GM10266 (cell line): ENCODE measurements around the gene SLC38A8.

Experiments
- DNase-seq: peaks from one replicate; pipeline ENCODE4 v3.0.0; 2012; ENCODE audit errors: extremely low spot score
- TF ChIP-seq, protein P1 (sequence below): IDR thresholded peaks from 2 replicates; pipeline ENCODE4 v1.5.1; 2012; ENCODE audit warnings: mild to moderate bottlenecking, low read depth; ENCODE audit not compliant: control insufficient read depth, insufficient read depth; ENCODE audit errors: missing control alignments

The SLC38A8 gene

DNA sequence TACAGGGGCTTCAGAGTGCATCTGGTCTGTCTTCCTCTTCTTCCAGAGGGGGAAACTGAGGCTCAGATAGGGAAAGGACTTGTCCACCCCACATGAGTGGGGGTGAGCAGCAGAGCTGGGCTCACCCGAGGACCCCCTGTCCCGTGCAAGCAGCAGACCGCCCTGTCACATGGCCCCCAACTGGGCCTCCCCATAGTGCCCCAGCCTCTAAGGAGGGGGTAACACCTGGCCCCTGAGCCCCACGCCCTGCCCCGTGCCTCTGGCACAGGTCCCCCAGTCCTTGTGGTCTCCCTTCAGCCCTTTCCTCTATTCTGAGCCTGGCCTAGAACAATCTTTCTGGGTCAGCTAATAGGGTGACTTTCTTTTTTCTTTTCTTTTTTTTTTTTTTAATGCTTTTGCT lies 81.0 kb downstream of the SLC38A8 start:
- no peak for DNase-seq

DNA sequence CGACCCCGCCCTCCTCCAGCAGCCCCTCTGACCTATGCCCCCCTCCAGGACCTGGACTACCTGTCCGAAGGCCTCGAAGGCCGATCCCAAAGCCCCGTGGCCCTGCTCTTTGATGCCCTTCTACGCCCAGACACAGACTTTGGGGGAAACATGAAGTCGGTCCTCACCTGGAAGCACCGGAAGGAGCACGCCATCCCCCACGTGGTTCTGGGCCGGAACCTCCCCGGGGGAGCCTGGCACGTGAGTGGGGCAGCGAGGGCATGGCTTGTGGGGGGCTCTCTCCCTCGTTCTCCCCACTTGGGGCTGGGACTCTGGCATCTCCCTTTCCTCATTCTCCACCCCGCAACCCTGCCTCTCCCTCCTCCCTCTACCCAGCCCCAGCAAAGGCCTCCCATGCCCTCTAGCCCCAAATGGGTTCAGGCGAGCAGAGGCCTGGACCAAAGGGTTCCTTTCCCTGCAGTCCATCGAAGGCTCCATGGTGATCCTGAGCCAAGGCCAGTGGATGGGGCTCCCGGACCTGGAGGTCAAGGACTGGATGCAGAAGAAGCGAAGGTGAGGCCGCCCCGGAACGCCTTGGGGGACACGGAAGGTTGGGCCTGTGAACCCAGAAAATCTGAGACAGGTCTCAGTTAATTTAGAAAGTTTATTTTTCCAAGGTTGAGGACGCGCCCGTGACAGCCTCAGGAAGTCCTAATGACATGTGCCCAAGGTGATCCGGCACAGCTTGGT lies 81.9 kb downstream of the SLC38A8 start:
- TF ChIP-seq, protein P1, sequence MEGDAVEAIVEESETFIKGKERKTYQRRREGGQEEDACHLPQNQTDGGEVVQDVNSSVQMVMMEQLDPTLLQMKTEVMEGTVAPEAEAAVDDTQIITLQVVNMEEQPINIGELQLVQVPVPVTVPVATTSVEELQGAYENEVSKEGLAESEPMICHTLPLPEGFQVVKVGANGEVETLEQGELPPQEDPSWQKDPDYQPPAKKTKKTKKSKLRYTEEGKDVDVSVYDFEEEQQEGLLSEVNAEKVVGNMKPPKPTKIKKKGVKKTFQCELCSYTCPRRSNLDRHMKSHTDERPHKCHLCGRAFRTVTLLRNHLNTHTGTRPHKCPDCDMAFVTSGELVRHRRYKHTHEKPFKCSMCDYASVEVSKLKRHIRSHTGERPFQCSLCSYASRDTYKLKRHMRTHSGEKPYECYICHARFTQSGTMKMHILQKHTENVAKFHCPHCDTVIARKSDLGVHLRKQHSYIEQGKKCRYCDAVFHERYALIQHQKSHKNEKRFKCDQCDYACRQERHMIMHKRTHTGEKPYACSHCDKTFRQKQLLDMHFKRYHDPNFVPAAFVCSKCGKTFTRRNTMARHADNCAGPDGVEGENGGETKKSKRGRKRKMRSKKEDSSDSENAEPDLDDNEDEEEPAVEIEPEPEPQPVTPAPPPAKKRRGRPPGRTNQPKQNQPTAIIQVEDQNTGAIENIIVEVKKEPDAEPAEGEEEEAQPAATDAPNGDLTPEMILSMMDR: no peak
- no peak for DNase-seq

More for the DNA sequence above, 81.0 kb downstream of the SLC38A8 start:
- TF ChIP-seq, protein P1: no peak
